ENCODE data around the gene VPS26B.
"Not testable (repeated sequence)": the region's sequence is repeated elsewhere in the genome, so short reads cannot be mapped to it uniquely, and the experiment has no call there.

The VPS26B gene

DNA sequence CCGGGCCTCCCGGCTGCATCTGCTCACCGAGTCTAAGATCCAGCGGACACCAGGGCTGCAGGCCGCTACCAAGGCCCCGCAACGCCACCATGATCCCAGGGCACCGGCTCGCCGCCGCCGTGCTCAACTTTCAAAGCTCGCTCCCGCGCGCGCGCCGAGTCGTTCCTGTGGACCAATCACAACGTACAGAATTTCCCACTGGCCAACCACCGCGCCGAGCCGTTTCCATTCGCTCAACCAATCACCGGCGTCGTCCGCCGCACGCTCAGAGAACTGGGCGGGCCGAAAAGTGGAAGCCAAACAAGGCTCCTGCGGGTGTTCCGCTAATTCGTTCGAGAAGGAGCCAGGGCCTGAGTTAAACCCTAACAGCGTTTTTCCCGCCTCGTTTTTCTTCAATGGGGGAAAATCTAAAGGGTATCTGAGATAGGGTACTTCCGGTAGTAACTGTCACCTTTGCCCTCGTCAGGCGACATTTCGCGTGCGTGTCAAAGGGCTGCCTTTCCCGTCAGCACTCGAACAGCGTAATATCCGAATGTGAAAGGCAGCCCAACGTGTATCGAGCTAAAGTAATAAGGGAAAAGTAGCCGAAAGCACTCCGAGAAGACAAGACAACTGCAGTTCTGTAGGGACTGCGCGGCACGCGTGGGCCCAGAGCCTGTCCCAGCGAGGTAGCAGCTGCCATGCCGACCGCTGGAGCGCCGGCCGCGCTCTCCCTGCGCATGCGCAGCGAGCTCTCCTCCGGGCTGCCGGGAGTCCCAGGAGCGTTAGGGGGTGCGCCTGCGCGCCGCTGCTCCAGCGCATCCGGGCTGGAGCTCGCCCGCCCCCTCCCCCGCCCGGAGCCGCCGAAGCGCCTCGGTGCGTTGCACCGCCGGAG is at the start of gene VPS26B, which contains the start of gene NCAPD3:
Gene VPS26B (plus strand): TSS at position 836 of the 874 bp plus-strand sequence. CDS start 452 bp downstream, outside the sequence.
Gene NCAPD3 (minus strand): TSS at position 132 of the 874 bp plus-strand sequence. CDS start 41 bp downstream, at position 91.
- peak; percentile 33 for FAIRE-seq

DNA sequence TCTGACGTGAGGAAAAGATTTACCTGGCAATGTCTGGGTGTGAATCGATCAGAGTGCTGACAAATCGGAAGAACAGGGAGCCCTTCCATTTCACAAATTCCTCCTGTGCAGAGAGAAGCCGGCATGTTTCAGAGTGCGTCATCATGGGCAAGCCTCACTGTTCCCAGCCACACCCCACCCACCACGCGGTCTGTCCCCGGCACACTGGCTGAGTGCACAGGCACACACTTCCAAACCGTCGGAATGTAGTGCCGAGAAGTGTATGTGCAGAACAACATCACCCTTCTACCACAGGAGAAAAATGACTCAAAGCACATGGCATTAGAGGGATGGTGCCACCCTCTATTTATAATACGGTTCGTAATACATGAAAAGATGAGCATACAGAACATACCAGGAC is 48.2 kb upstream of the VPS26B start:
- no peak for FAIRE-seq

DNA sequence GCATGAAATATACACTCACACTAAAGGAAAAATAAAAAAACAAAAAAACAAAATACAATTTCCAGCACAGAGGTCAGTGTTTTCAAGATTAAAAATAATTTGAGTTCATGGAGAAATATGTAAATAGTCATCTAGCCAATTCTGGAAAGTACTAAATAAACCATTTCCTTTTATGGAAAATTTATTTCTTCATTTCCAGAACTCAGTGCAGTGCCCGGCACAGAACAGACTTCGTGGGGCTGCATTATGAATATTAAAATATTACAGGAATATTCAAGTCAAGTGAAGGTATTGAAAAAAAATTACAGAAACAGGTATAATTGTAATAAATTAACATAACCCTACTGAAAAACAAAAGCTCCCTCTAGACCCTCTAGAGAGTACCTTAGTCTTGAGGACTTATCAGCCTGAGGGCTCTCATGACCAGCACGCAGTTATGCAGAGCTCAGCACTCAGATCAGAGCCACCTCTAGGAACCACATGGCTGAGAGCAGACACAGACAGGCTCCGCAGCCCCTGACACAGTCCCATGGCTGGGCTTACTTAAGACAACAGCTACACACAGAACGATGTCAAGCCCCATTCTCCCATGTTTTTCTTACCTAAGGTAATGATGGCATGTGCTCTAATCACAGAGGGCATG is 46.3 kb upstream of the VPS26B start:
- FAIRE-seq = no peak

- FAIRE-seq = no peak
These were observed 42.8 kb upstream of the VPS26B start for GRCh38 chr11:134181707-134182106.

DNA sequence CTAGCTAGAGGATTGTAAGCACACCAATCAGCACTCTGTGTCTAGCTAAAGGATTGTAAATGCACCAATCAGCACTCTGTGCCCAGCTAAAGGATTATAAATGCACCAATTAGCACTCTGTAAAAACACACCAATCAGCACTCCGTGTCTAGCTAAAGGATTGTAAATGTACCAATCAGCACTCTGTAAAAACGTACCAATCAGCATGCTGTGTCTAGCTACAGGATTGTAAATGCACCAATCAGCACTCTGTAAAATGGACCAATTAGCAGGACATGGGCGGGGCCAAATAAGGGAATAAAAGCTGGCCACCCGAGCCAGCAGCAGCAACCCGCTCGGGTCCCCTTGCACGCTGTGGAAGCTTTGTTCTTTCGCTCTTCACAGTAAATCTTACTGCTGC is 36.4 kb upstream of the VPS26B start:
- FAIRE-seq = not testable (repeated sequence)

DNA sequence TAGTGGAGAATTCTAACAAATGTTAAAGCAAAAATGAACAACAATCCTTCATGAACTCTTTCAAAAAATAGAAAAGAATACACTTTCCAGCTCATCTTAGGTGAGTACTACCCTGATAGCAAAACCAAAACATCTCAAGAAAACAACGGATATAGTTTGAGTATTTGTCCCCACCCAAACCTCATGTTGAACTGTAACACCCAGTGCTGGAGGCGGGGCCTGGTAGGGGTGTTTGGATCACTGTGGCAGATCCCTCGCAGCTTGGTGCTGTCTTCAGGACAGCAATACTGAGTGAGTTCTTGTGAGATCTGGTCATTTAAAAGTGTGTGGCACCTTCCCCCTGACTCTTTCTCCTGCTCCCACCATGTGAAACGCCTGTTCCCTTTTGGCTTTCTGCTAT is 27.7 kb upstream of the VPS26B start:
- no peak for FAIRE-seq

GRCh38 chr11:134199531-134199930 is 24.9 kb upstream of the VPS26B start:
- no peak for FAIRE-seq

- no peak for FAIRE-seq
These were observed 23.8 kb upstream of the VPS26B start for GRCh38 chr11:134200688-134201087.

- FAIRE-seq = no peak
These were observed 21.8 kb upstream of the VPS26B start for GRCh38 chr11:134202661-134203060.

- FAIRE-seq = no peak
These were observed 18.7 kb upstream of the VPS26B start for GRCh38 chr11:134205729-134206128.

DNA sequence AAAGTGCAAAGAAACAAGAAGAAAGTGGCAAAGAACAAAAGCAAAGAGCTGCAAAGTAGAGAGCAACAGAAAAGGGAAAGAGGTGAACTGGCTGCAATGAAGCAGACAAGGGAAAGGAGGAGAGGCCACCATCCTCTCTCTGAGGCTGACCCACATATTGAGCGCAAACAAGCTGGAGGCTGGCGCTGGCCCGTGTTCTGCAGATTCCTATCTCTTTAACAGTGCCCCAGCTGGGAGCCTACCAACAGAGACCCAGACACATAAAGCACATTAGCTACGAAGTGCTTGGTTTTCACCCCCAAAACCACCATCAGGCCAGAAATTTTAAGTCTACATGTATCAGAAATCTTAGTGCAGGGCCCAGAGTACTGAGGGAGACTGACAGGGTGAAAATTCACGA is 18.3 kb upstream of the VPS26B start:
- FAIRE-seq = no peak

- no peak for FAIRE-seq
These were observed 16.8 kb upstream of the VPS26B start for GRCh38 chr11:134207538-134208239.

DNA sequence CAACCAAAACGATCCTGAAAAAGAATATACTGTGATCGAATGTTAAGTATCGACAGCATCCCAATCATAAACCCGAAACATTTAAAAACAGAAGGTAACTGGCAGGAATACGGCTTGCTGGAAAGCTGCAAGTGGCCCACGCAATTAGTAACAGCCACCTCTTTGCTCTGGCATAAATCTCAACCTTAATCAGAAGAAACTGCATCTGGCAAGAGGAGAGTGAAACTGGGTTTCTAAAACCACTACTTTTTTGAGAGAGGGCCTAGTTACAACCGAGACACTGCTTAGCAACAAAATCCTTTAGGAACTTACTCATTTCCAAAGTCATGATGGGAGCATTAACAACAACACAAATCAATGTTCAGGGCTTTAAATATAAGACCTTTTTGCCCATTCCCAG is 8.6 kb upstream of the VPS26B start:
- no peak for FAIRE-seq

DNA sequence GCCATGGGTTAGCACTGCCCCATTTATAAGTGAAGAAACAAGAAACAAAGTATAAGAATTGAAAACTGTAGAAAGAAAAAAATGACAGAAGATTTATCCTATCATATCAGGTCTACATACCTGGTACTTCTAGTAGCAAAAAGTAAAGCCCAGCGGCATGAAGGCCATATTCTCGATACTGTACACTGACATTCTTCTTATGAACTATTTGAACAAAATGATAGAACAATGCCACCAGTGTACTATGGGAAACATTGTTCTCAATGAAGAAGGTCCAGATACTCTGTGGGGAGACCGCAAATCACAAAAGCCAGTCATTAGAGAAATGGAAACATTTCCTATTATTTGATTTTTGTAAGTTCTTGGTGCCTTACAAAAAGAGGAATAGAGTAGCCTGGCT is 7.7 kb upstream of the VPS26B start:
- no peak for FAIRE-seq

DNA sequence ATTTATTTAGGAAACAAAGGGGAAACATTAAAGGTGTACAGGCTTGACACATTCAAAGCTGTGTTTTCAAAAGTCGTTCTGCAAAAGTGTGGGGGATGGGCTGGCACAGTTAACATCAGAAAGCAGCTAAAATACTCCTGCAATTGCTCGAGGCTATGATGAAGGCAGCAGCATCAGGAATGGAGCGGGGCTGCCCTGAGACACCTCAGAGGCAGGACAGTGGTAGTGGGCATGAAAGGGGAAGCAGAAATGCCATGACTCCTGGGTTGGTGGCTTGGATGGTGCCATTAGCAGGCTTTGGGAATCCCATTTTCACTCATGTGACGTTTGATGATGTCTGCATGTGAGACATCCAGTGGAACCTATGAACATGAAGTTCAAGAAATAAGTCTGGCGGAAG is 1.4 kb upstream of the VPS26B start:
- FAIRE-seq = no peak

- FAIRE-seq = no peak
These were observed 516 bp downstream of the VPS26B start for GRCh38 chr11:134224710-134225664.

DNA sequence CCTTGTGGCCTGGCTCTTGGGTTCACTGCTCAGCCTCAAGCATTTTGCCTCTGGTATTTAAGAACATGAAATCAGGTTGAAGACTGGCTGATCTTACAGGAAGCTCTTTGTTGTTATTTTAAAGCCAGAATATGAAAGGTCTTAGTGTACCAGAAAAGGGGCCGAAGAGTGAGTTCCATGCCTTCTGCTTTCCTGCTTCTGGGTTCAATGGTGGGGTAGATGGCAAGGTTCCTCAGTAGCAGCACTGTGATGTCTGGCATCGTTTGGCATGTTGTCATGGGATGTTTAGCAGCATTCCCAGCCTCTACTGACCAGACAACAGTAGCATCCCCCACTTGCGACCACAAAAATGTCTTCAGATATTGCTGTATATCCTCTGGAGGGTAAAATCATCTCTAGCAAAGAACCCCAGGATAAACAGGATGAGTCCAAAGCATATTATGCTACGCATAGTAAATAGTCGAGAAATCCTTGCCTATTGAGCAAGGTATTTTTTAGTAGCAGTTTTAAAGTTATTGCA is 2.4 kb downstream of the VPS26B start:
- no peak for FAIRE-seq

DNA sequence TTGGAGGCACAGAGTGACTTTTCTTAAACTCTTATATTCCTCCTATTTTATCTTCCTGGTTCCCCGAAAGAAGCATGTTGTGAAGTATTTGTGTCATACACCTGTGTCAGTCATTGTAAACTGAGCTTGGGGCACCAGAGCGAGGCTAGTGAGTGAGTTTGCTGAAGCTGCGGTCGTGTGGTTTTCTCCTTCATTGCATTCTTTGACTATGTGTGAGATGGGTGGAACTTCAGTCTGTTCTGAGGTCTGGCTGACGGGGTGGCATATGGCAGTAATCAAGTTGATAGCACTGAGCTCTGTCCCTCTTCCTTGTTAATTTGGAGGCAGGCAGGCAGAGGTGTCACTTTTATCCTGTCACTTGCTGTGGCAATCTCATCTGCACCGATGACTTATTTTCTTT is 4.2 kb downstream of the VPS26B start:
- FAIRE-seq = no peak

GRCh38 chr11:134229126-134229790 is 4.8 kb downstream of the VPS26B start:
- no peak for FAIRE-seq

GRCh38 chr11:134230339-134230738 is 5.9 kb downstream of the VPS26B start:
- FAIRE-seq = no peak

DNA sequence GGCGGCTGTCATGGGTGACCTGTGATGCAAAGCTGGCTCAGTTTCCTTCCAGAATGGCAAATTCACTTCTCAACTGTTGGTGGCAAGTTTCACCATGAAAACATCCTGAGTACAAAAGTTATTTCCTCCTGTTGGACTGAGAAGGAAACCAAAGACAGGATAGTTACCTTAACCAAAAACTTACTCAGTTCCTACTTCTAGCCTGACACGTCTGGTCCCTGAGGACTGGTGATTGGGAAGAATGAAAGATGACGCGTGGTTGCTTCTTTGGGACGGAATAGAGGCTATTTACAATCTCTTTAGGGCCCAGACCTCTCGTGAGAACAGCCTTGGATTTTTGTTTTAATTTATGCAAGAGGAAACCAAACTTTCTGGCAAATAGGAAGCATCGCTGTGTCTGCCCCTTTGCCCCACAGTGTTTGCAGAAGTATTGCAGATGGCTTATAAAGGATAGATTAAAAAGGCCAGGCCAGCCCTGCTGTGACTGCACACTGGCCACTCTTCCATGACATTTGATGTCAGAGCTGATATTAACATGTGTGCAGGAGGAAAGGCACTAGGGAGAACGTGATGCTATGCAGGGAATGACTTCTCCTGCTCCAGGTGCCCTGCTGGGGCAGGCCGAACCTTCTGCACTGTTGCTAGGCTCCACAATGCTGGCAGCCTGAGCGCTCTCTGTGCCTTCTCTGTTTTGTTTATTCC is 7.6 kb downstream of the VPS26B start:
- FAIRE-seq = no peak
